ENCODE data around the gene MOCS3. TPM values are rescaled to one million over a fixed set of nuclear protein-coding genes. Genes with fewer than 3 reads are reported as not detected.

Gene MOCS3
- polyA plus RNA-seq, 1 donor from 2014 or later, result 5.5 TPM

DNA sequence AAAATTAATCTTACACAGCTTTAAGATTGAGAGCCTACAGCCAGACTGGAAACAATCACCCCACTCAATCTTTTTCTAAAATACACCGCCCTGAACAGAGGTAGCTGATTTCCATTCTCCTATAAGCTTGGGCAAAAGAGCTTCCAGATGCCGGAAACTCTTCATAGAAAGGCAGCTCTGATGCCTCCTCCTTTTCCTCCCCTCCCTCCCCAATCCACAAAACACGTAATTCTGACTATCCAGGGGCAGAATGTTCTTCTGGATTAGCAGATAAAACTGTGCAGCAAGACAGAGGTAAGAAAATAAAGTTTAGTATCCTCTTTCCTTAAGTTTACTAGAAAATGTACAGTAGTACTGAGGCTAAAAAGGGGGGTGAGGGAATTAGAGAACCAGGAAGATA lies 43.2 kb upstream of the MOCS3 start:
- H3K36me3 ChIP-seq (ENCODE audit: insufficient read depth, low read length), result no peaks in the 10 kb centered on the region
- no peak overlapping the region for H2AFZ ChIP-seq (ENCODE audit: low read depth, low read length)
- H4K20me1 ChIP-seq (ENCODE audit: insufficient read depth), result peaks cover 93% of the 10 kb centered on the region
- no peak overlapping the region for H3K9ac ChIP-seq (ENCODE audit: low read length)
- H3K4me2 ChIP-seq (ENCODE audit: low read length), result no peak overlapping the region
- no peaks in the 10 kb centered on the region for H3K27me3 ChIP-seq (ENCODE audit: insufficient read depth, low read depth, low read length)
- no peaks in the 10 kb centered on the region for H3F3A ChIP-seq (ENCODE audit: insufficient read depth, low read length, poor library complexity, severe bottlenecking)
- H3K4me3 ChIP-seq (ENCODE audit: low read length), result no peak overlapping the region
- TF ChIP-seq POLR2AphosphoS5 (IDR thresholded peaks at IDR 0.05) (no peak), EP300 (conservative IDR thresholded peaks at IDR 0.05; ENCODE audit: poor library complexity, severe bottlenecking) (no peak), RAD21 (conservative IDR thresholded peaks at IDR 0.05) (no peak), EZH2 (IDR thresholded peaks at IDR 0.05; ENCODE audit: borderline replicate concordance, insufficient read depth, low read length, poor library complexity, severe bottlenecking) (no peak), TAF1 (IDR thresholded peaks at IDR 0.05; ENCODE audit: low read depth) (no peak), SMC3 (conservative IDR thresholded peaks at IDR 0.05; ENCODE audit: poor library complexity) (no peak), MXI1 (conservative IDR thresholded peaks at IDR 0.05; ENCODE audit: poor library complexity, severe bottlenecking) (no peak)
- TF ChIP-seq, protein P1, sequence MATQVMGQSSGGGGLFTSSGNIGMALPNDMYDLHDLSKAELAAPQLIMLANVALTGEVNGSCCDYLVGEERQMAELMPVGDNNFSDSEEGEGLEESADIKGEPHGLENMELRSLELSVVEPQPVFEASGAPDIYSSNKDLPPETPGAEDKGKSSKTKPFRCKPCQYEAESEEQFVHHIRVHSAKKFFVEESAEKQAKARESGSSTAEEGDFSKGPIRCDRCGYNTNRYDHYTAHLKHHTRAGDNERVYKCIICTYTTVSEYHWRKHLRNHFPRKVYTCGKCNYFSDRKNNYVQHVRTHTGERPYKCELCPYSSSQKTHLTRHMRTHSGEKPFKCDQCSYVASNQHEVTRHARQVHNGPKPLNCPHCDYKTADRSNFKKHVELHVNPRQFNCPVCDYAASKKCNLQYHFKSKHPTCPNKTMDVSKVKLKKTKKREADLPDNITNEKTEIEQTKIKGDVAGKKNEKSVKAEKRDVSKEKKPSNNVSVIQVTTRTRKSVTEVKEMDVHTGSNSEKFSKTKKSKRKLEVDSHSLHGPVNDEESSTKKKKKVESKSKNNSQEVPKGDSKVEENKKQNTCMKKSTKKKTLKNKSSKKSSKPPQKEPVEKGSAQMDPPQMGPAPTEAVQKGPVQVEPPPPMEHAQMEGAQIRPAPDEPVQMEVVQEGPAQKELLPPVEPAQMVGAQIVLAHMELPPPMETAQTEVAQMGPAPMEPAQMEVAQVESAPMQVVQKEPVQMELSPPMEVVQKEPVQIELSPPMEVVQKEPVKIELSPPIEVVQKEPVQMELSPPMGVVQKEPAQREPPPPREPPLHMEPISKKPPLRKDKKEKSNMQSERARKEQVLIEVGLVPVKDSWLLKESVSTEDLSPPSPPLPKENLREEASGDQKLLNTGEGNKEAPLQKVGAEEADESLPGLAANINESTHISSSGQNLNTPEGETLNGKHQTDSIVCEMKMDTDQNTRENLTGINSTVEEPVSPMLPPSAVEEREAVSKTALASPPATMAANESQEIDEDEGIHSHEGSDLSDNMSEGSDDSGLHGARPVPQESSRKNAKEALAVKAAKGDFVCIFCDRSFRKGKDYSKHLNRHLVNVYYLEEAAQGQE (IDR thresholded peaks at IDR 0.05; ENCODE audit: borderline replicate concordance), result no peak
- TF ChIP-seq, protein P2, sequence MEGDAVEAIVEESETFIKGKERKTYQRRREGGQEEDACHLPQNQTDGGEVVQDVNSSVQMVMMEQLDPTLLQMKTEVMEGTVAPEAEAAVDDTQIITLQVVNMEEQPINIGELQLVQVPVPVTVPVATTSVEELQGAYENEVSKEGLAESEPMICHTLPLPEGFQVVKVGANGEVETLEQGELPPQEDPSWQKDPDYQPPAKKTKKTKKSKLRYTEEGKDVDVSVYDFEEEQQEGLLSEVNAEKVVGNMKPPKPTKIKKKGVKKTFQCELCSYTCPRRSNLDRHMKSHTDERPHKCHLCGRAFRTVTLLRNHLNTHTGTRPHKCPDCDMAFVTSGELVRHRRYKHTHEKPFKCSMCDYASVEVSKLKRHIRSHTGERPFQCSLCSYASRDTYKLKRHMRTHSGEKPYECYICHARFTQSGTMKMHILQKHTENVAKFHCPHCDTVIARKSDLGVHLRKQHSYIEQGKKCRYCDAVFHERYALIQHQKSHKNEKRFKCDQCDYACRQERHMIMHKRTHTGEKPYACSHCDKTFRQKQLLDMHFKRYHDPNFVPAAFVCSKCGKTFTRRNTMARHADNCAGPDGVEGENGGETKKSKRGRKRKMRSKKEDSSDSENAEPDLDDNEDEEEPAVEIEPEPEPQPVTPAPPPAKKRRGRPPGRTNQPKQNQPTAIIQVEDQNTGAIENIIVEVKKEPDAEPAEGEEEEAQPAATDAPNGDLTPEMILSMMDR (IDR thresholded peaks at IDR 0.05; ENCODE audit: poor library complexity, severe bottlenecking), result no peak
- H3K27ac ChIP-seq (ENCODE audit: low read length), result no peak overlapping the region
- H3K9me3 ChIP-seq (ENCODE audit: low read length), result no peaks in the 10 kb centered on the region
- peaks cover 98% of the 10 kb centered on the region for H3K79me2 ChIP-seq (replicated peaks; ENCODE audit: insufficient read depth, low read length)
- no peaks in the 10 kb centered on the region for H3K9me2 ChIP-seq (ENCODE audit: insufficient read depth, low read length)

DNA sequence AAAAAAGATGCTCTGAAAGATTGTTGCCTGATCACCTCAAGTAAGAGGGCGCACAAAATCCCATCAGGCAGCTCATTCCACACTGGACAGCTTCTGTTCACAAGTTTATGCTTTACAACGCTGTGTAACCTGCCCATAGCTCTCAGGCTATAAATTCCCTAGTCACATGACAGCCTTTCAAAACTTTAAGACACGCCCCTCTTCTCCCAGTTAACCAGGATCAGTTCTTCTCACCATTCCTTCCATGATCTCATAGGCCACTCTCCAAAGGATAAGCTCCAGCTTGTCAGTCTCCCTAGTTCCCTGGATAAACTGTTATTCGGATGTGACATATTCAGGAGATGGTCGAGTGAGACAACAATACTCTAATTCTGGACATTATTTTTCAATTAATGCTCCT lies 42.4 kb upstream of the MOCS3 start:
- no peaks in the 10 kb centered on the region for H3K9me2 ChIP-seq (ENCODE audit: insufficient read depth, low read length)
- H3K9me3 ChIP-seq (ENCODE audit: low read length), result no peaks in the 10 kb centered on the region
- no peak overlapping the region for H3K4me2 ChIP-seq (ENCODE audit: low read length)
- no peak overlapping the region for H3K4me3 ChIP-seq (ENCODE audit: low read length)
- H2AFZ ChIP-seq (ENCODE audit: low read depth, low read length), result no peak overlapping the region
- H3K79me2 ChIP-seq (replicated peaks; ENCODE audit: insufficient read depth, low read length), result peaks cover 98% of the 10 kb centered on the region
- no peaks in the 10 kb centered on the region for H3K27me3 ChIP-seq (ENCODE audit: insufficient read depth, low read depth, low read length)
- TF ChIP-seq, protein P1 (IDR thresholded peaks at IDR 0.05; ENCODE audit: borderline replicate concordance), result no peak
- no peak for TF ChIP-seq MXI1 (conservative IDR thresholded peaks at IDR 0.05; ENCODE audit: poor library complexity, severe bottlenecking)
- H3K36me3 ChIP-seq (ENCODE audit: insufficient read depth, low read length), result no peaks in the 10 kb centered on the region
- H3K27ac ChIP-seq (ENCODE audit: low read length), result no peak overlapping the region
- no peaks in the 10 kb centered on the region for H3F3A ChIP-seq (ENCODE audit: insufficient read depth, low read length, poor library complexity, severe bottlenecking)
- peaks cover 93% of the 10 kb centered on the region for H4K20me1 ChIP-seq (ENCODE audit: insufficient read depth)
- no peak overlapping the region for H3K9ac ChIP-seq (ENCODE audit: low read length)
